HG02678 (cell line): ENCODE data around the gene PRKRIP1.
A peak's percentile ranks its signal among the peaks of the same experiment; 100 is the strongest.
"Not testable (repeated sequence)": the region's sequence is repeated elsewhere in the genome, so short reads cannot be mapped to it uniquely, and the experiment has no call there.

Source experiments
- ATAC-seq: cut with Tn5 transposase; IDR thresholded peaks from one replicate; pipeline ENCODE4 v1.9.1; 2021; ENCODE audit warnings: mild to moderate bottlenecking, moderate library complexity; ENCODE audit not compliant: unreplicated experiment

The PRKRIP1 gene

GRCh38 chr7:102395873-102396709 lies at the start of gene PRKRIP1:
Gene PRKRIP1 (plus strand): TSS chr7:102396363. CDS start chr7:102396412, 49 bp downstream.
- peak; percentile 99 for ATAC-seq

- ATAC-seq, result not testable (repeated sequence)
Observed at GRCh38 chr7:102346983-102347382, 49.2 kb upstream of the PRKRIP1 start.

- ATAC-seq, result not testable (repeated sequence)
Observed at GRCh38 chr7:102356344-102356743, 39.8 kb upstream of the PRKRIP1 start, which contains the start of gene SPDYE6. Gene SPDYE6 (minus strand): TSS chr7:102356444. CDS start chr7:102356023, 421 bp downstream.

- ATAC-seq, result peak; percentile 98
Observed at GRCh38 chr7:102363549-102364393, 32.4 kb upstream of the PRKRIP1 start.

GRCh38 chr7:102364394-102364886 lies 31.7 kb upstream of the PRKRIP1 start:
- not testable (repeated sequence) for ATAC-seq

GRCh38 chr7:102365390-102365789 lies 30.8 kb upstream of the PRKRIP1 start:
- not testable (repeated sequence) for ATAC-seq

- not testable (repeated sequence) for ATAC-seq
Observed at GRCh38 chr7:102370038-102370437, 26.1 kb upstream of the PRKRIP1 start.

GRCh38 chr7:102372796-102373195 lies 23.4 kb upstream of the PRKRIP1 start:
- not testable (repeated sequence) for ATAC-seq

GRCh38 chr7:102376964-102377466 lies 19.1 kb upstream of the PRKRIP1 start:
- no peak for ATAC-seq

GRCh38 chr7:102380837-102381236 lies 15.3 kb upstream of the PRKRIP1 start:
- not testable (repeated sequence) for ATAC-seq

- not testable (repeated sequence) for ATAC-seq
Observed at GRCh38 chr7:102381696-102382425, 14.3 kb upstream of the PRKRIP1 start.

GRCh38 chr7:102387064-102387463 lies 9.1 kb upstream of the PRKRIP1 start:
- ATAC-seq, result no peak

- no peak for ATAC-seq
Observed at GRCh38 chr7:102389810-102390209, 6.4 kb upstream of the PRKRIP1 start.

- ATAC-seq, result no peak
Observed at GRCh38 chr7:102390697-102391484, 5.3 kb upstream of the PRKRIP1 start.

GRCh38 chr7:102392330-102392729 lies 3.8 kb upstream of the PRKRIP1 start:
- ATAC-seq, result no peak

- ATAC-seq, result no peak
Observed at GRCh38 chr7:102393467-102393866, 2.7 kb upstream of the PRKRIP1 start.

- no peak for ATAC-seq
Observed at GRCh38 chr7:102395592-102395872, 631 bp upstream of the PRKRIP1 start.

GRCh38 chr7:102396710-102397019 lies 502 bp downstream of the PRKRIP1 start:
- no peak for ATAC-seq

- no peak for ATAC-seq
Observed at GRCh38 chr7:102398543-102398942, 2.4 kb downstream of the PRKRIP1 start.

- no peak for ATAC-seq
Observed at GRCh38 chr7:102400360-102400759, 4.2 kb downstream of the PRKRIP1 start.
